WTC11 (cell line): Measurements from ENCODE around the gene MRPL47. TPM values are rescaled to one million over a fixed set of nuclear protein-coding genes. Genes with fewer than 3 reads are reported as not detected.
A peak's percentile ranks its signal among the peaks of the same experiment; 100 is the strongest.

Experiments used
- ATAC-seq: fragments of 200-7000 bp; cut with Tn5 transposase; 2 replicates; pipeline ENCODE4 v1.10.0; 2021; ENCODE audit warnings: mild to moderate bottlenecking, moderate library complexity
- CTCF ChIA-PET: fragments of 300-600 bp; sonication (Branson Sonifier 250); formaldehyde crosslinking; loops from one replicate; lab custom pipeline; 2021; ENCODE audit warnings: antibody characterized with exemption; lab: Charles Lee
- POLR2A ChIA-PET: fragments of 350-600 bp; sonication (Branson Sonifier 250); formaldehyde crosslinking; loops from one replicate; lab custom pipeline; 2021; ENCODE audit warnings: antibody characterized with exemption; lab: Charles Lee
- DNase-seq: peaks from one replicate; pipeline ENCODE4 v3.0.0; 2021; ENCODE audit warnings: low spot score
- H3K27ac Mint-ChIP-seq: 2 replicates; pipeline ENCODE4 v1.8.0; 2021; ENCODE audit warnings: mixed read lengths
- H3K27me3 Mint-ChIP-seq: 2 replicates; pipeline ENCODE4 v1.8.0; 2021; ENCODE audit warnings: low read depth, mild to moderate bottlenecking, moderate library complexity, mixed read lengths
- H3K36me3 Mint-ChIP-seq: 2 replicates; pipeline ENCODE4 v1.8.0; 2021; ENCODE audit warnings: mixed read lengths
- H3K4me1 Mint-ChIP-seq: 2 replicates; pipeline ENCODE4 v1.8.0; 2022; ENCODE audit warnings: mixed read lengths
- H3K4me3 Mint-ChIP-seq: 2 replicates; pipeline ENCODE4 v1.8.0; 2021; ENCODE audit warnings: mild to moderate bottlenecking, moderate library complexity, mixed read lengths
- H3K9me3 Mint-ChIP-seq: 2 replicates; pipeline ENCODE4 v1.8.0; 2021; ENCODE audit warnings: mixed read lengths
- AR ChIP-seq: fragments of 250-450 bp; sonication (Bioruptor Pico); IDR thresholded peaks from 2 replicates; pipeline ENCODE4 v1.9.0; 2021; ENCODE audit warnings: mild to moderate bottlenecking
- CREM ChIP-seq: sonication (generic); formaldehyde crosslinking; IDR thresholded peaks from 2 replicates; pipeline ENCODE4 v1.8.1; 2022; ENCODE audit warnings: mild to moderate bottlenecking, missing genetic modification reagents, moderate library complexity
- ERG ChIP-seq: fragments of 250-450 bp; sonication (Bioruptor Pico); IDR thresholded peaks from 2 replicates; pipeline ENCODE4 v1.8.0; 2021; ENCODE audit warnings: mild to moderate bottlenecking
- FOXK1 ChIP-seq: sonication (generic); formaldehyde crosslinking; IDR thresholded peaks from 2 replicates; pipeline ENCODE4 v1.8.0; 2022; ENCODE audit warnings: mild to moderate bottlenecking, moderate library complexity, missing genetic modification reagents
- FOXP4 ChIP-seq: sonication (generic); formaldehyde crosslinking; IDR thresholded peaks from 2 replicates; pipeline ENCODE4 v1.8.0; 2022; ENCODE audit warnings: mild to moderate bottlenecking, missing genetic modification reagents
- GABPB1 ChIP-seq: sonication (generic); formaldehyde crosslinking; IDR thresholded peaks from 2 replicates; pipeline ENCODE4 v1.8.1; 2023; ENCODE audit warnings: mild to moderate bottlenecking, missing genetic modification reagents
- GRHL2 ChIP-seq: fragments of 250-450 bp; sonication (Bioruptor Pico); IDR thresholded peaks from 2 replicates; pipeline ENCODE4 v1.8.0; 2022; ENCODE audit warnings: mild to moderate bottlenecking, moderate library complexity; ENCODE audit not compliant: insufficient replicate concordance, severe bottlenecking
- HMGXB4 ChIP-seq: sonication (generic); formaldehyde crosslinking; IDR thresholded peaks from 2 replicates; pipeline ENCODE4 v1.8.1; 2023; ENCODE audit warnings: mild to moderate bottlenecking, moderate library complexity, missing genetic modification reagents
- NR1H2 ChIP-seq: sonication (generic); formaldehyde crosslinking; IDR thresholded peaks from 2 replicates; pipeline ENCODE4 v1.9.0; 2021; ENCODE audit warnings: mild to moderate bottlenecking, moderate library complexity, missing genetic modification reagents
- NR2C2 ChIP-seq: sonication (generic); formaldehyde crosslinking; IDR thresholded peaks from 2 replicates; pipeline ENCODE4 v1.8.0; 2022; ENCODE audit warnings: mild to moderate bottlenecking, missing genetic modification reagents
- NR3C1 ChIP-seq: sonication (generic); formaldehyde crosslinking; conservative IDR thresholded peaks from 2 replicates; pipeline ENCODE4 v1.8.1; 2023; ENCODE audit warnings: low read depth, mild to moderate bottlenecking, missing genetic modification reagents
- PRDM15 ChIP-seq: sonication (generic); formaldehyde crosslinking; IDR thresholded peaks from 2 replicates; pipeline ENCODE4 v1.8.0; 2022; ENCODE audit warnings: missing genetic modification reagents
- TCF7 ChIP-seq: sonication (generic); formaldehyde crosslinking; IDR thresholded peaks from 2 replicates; pipeline ENCODE4 v1.8.0; 2022; ENCODE audit warnings: mild to moderate bottlenecking, low read depth, missing genetic modification reagents, moderate library complexity
- TEAD4 ChIP-seq: sonication (generic); formaldehyde crosslinking; IDR thresholded peaks from 2 replicates; pipeline ENCODE4 v1.8.0; 2022; ENCODE audit warnings: mild to moderate bottlenecking, missing genetic modification reagents
- USF2 ChIP-seq: sonication (generic); formaldehyde crosslinking; IDR thresholded peaks from 2 replicates; pipeline ENCODE4 v1.8.1; 2023; ENCODE audit warnings: mild to moderate bottlenecking, missing genetic modification reagents, moderate library complexity
- ZNF232 ChIP-seq: sonication (generic); formaldehyde crosslinking; IDR thresholded peaks from 2 replicates; pipeline ENCODE4 v1.8.0; 2022; ENCODE audit warnings: mild to moderate bottlenecking, missing genetic modification reagents
- ZNF263 ChIP-seq: sonication (generic); formaldehyde crosslinking; IDR thresholded peaks from 2 replicates; pipeline ENCODE4 v1.8.1; 2022; ENCODE audit warnings: low read depth, mild to moderate bottlenecking, moderate library complexity, missing genetic modification reagents
- ZNF423 ChIP-seq: fragments of 250-450 bp; sonication (Bioruptor Pico); IDR thresholded peaks from 2 replicates; pipeline ENCODE4 v2.1.2; 2022; ENCODE audit warnings: mild to moderate bottlenecking, moderate library complexity
- total RNA-seq: library from RNA; stranded (reverse); gene quantifications from 3 replicates; pipeline ENCODE4 v1.2.3, GENCODE V29; 2021

The MRPL47 gene
- total RNA-seq, 1 experiment from 2014 or later, result 68.9 TPM

GRCh38 chr3:179563271-179563783, 41.1 kb downstream of the MRPL47 start:
- POLR2A ChIA-PET, result interaction anchor here (0.6 to 1.9 kb wide), 6 partner anchors 23 to 239 kb away, joined by 4 to 10 read pairs (median 6); partner anchors contain the start of genes GNB4, MRPL47 and NDUFB5
- peak; percentile 29 for ATAC-seq
- Mint-ChIP-seq H3K27ac (peak overlapping the region; percentile 83; the same call in 1 of the 2 replicates), H3K36me3 (no peaks in the 10 kb centered on the region), H3K27me3 (no peaks in the 10 kb centered on the region), H3K4me1 (peaks cover 15% of the 10 kb centered on the region), H3K4me3 (peak overlapping the region; percentile 98), H3K9me3 (no peaks in the 10 kb centered on the region)
- CTCF ChIA-PET, result interaction anchor here (1.2 to 1.7 kb wide), 4 partner anchors 121 to 239 kb away, joined by 3 to 10 read pairs (median 7); partner anchors contain the start of gene ZNF639
- DNase-seq, result peak; percentile 66
- TF ChIP-seq USF2, result no peak
- 0 out of 2 replicates have a peak, but pooled peaks have one; percentile 5 for TF ChIP-seq ZNF423 (CRISPR knock-in tag)
- no peak for TF ChIP-seq PRDM15 (CRISPR knock-in tag)
- 0 out of 2 replicates have a peak, but pooled peaks have one; percentile 48 for TF ChIP-seq ZNF232 (CRISPR knock-in tag)
- TF ChIP-seq ZNF263 (CRISPR knock-in tag), result 0 out of 2 replicates have a peak, but pooled peaks have one; percentile 20
- no peak for TF ChIP-seq AR
- TF ChIP-seq HMGXB4 (CRISPR knock-in tag), result peak; percentile 7; the same call in 1 of the 2 replicates

- CTCF ChIA-PET, result interaction anchor here (0.6 to 1.7 kb wide), 14 partner anchors 11 to 242 kb away, joined by 3 to 10 read pairs (median 4); partner anchors contain the start of gene ZNF639
- Mint-ChIP-seq H3K4me3 (peak within 1 kb of the TSS; percentile 98), H3K27me3 (no peaks in the 10 kb centered on the region), H3K4me1 (peaks cover 17% of the 10 kb centered on the region), H3K27ac (peak within 1 kb of the TSS; percentile 99), H3K36me3 (no peaks in the 10 kb centered on the region), H3K9me3 (no peaks in the 10 kb centered on the region)
- DNase-seq (peak; percentile 100), ATAC-seq (peak; percentile 95)
- POLR2A ChIA-PET, result interaction anchor here (0.6 to 1.9 kb wide), 8 partner anchors 15 to 239 kb away, joined by 3 to 10 read pairs (median 4); partner anchors contain the start of genes GNB4, MRPL47 and NDUFB5
- TF ChIP-seq FOXK1 (CRISPR knock-in tag), result peak; percentile 87
- TF ChIP-seq CREM (CRISPR knock-in tag), result peak; percentile 44; the same call in 1 of the 2 replicates
- TF ChIP-seq FOXP4 (CRISPR knock-in tag), result peak; percentile 70; the same call in 1 of the 2 replicates
- TF ChIP-seq NR2C2 (CRISPR knock-in tag), result no peak
- no peak for TF ChIP-seq NR3C1 (CRISPR knock-in tag)
- no peak for TF ChIP-seq TEAD4 (CRISPR knock-in tag)
- TF ChIP-seq ERG, result no peak
- TF ChIP-seq ZNF263 (CRISPR knock-in tag), result no peak
- no peak for TF ChIP-seq GRHL2 (CRISPR knock-in tag)
- TF ChIP-seq GABPB1 (CRISPR knock-in tag), result peak; percentile 54; the same call in 1 of the 2 replicates
- TF ChIP-seq USF2, result no peak
- TF ChIP-seq NR1H2, result no peak
- TF ChIP-seq TCF7 (CRISPR knock-in tag), result no peak
- 0 out of 2 replicates have a peak, but pooled peaks have one; percentile 44 for TF ChIP-seq ZNF232 (CRISPR knock-in tag)
Observed at GRCh38 chr3:179562591-179563270, 41.7 kb downstream of the MRPL47 start, which contains the start of gene ACTL6A. Gene ACTL6A, plus strand, starts transcription at chr3:179562926. Its CDS starts 167 bp downstream, at chr3:179563093.
